ENCODE data around the gene IER5. TPM values are rescaled to one million over a fixed set of nuclear protein-coding genes. Genes with fewer than 3 reads are reported as not detected.

Gene IER5
- total and polyA plus RNA-seq, 2 of the 13 experiments (the other 11 are each of a cell fraction or from before 2014, with no cell fraction given), result 2.5 to 3.5 TPM

GRCh38 chr1:181108304-181108867 lies 19.9 kb downstream of the IER5 start (continued):
- TF ChIP-seq HBP1 (CRISPR knock-in tag; IDR thresholded peaks at IDR 0.05; ENCODE audit: low read depth) (no peak), HMG20A (CRISPR knock-in tag; IDR thresholded peaks at IDR 0.05; ENCODE audit: borderline replicate concordance) (peak; percentile 27; the same call in 1 of the 2 replicates), ZBTB8A (CRISPR knock-in tag; IDR thresholded peaks at IDR 0.05; ENCODE audit: borderline replicate concordance, low read depth) (no peak), EHMT2 (IDR thresholded peaks at IDR 0.05; ENCODE audit: borderline replicate concordance, low read depth, low read length) (no peak), SOX6 (IDR thresholded peaks at IDR 0.05) (no peak), SOX6 (CRISPR knock-in tag; IDR thresholded peaks at IDR 0.05) (peak; percentile 71; the same call in 1 of the 2 replicates), DNMT3B (CRISPR knock-in tag; conservative IDR thresholded peaks at IDR 0.05) (no peak), AGO2 (optimal IDR thresholded peaks at IDR 0.05; ENCODE audit: low read depth, low read length) (no peak), KLF9 (CRISPR knock-in tag; IDR thresholded peaks at IDR 0.05; ENCODE audit: low read depth) (no peak), EP300 (IDR thresholded peaks at IDR 0.05; ENCODE audit: low read depth in 2 of 2, low read length in 2 of 2) (peak in 1 of 2 experiments; percentile 36; a peak in 1 of 4 replicates), EP300 (CRISPR knock-in tag; IDR thresholded peaks at IDR 0.05; ENCODE audit: borderline replicate concordance) (no peak), HNF4A (CRISPR knock-in tag; IDR thresholded peaks at IDR 0.05) (peak; percentile 70), ARID5B (CRISPR knock-in tag; IDR thresholded peaks at IDR 0.05) (peak; percentile 61), FOXA3 (CRISPR knock-in tag; IDR thresholded peaks at IDR 0.05) (peak; percentile 26; the same call in 1 of the 2 replicates), CAMTA2 (CRISPR knock-in tag; IDR thresholded peaks at IDR 0.05; ENCODE audit: borderline replicate concordance) (no peak), DPF2 (CRISPR knock-in tag; IDR thresholded peaks at IDR 0.05; ENCODE audit: borderline replicate concordance, low read depth) (0 out of 2 replicates have a peak, but pooled peaks have one; percentile 38), BHLHE40 (IDR thresholded peaks at IDR 0.05; ENCODE audit: low read length) (no peak), ZBTB49 (CRISPR knock-in tag; IDR thresholded peaks at IDR 0.05; ENCODE audit: borderline replicate concordance) (no peak), PATZ1 (CRISPR knock-in tag; IDR thresholded peaks at IDR 0.05) (0 out of 2 replicates have a peak, but pooled peaks have one; percentile 23), KLF6 (CRISPR knock-in tag; IDR thresholded peaks at IDR 0.05) (no peak)
